HG03521 (cell line): Measurements from ENCODE around the gene PRR5L.

Source experiments
- ATAC-seq: cut with Tn5 transposase; IDR thresholded peaks from one replicate; pipeline ENCODE4 v1.9.1; 2021; ENCODE audit warnings: mild to moderate bottlenecking, moderate library complexity; ENCODE audit not compliant: unreplicated experiment

Gene PRR5L, protein sequence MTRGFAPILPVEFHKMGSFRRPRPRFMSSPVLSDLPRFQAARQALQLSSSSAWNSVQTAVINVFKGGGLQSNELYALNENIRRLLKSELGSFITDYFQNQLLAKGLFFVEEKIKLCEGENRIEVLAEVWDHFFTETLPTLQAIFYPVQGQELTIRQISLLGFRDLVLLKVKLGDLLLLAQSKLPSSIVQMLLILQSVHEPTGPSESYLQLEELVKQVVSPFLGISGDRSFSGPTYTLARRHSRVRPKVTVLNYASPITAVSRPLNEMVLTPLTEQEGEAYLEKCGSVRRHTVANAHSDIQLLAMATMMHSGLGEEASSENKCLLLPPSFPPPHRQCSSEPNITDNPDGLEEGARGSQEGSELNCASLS

DNA sequence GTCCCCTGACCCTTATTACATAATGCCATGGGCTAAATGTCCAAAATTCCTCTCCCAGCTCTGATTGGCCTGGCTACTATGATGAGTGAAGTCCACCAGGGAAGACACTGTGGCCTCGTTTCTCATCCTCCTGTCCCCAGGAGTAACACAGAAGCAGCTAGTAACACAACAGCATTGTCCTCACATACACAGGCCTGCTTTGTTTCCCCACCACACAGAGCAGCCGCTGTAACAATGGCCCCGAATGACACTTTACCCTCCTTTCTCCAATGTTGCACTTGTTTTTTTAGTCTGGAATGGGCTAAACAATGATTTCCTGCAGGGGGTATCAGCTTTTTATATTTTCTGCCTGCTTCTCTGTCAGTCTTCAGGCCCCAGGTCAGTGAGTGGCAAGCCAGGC lies at the start of gene PRR5L:
PRR5L (plus strand) TSS at position 363 of the 400 bp plus-strand sequence. CDS start 104,834 bp downstream, outside the sequence.
- no peak for ATAC-seq

DNA sequence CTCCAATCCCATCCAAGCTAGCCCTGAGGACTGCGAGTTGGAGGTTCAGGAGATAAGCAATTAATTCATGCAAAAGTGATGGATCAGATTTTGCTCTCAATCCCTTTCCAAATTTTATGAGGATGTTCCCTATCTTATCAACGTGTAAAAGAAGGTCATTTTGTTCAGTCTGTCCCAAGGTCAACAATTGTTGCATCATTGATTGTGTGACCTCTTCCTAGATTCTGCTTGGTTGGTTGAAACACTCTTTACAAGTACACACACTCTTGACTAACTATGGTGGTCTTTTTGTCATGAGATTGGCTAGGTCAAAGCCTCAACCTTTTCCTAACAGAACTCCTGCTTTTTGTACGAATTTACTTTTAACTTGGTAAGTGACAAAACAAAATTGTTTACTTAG lies 48.6 kb upstream of the PRR5L start:
- ATAC-seq: no peak

DNA sequence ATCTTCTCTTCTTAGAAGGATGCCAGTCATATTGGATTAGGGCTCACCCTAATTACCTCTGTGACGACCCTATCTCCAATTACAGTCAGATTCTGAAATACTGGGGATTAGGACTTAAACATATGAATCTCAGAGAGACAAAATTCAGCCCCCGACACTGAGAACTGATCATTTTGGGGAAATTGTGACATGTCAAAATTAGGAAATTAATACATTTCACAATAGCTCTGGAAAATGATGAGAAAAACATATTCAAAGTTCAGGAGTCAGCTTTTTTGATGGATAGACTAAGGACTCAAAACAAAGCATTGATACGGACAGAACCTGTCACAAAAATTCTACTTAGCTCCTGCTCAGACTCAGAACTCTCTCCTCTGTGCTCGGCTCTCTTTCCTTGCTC lies 47.7 kb upstream of the PRR5L start:
- ATAC-seq: no peak

DNA sequence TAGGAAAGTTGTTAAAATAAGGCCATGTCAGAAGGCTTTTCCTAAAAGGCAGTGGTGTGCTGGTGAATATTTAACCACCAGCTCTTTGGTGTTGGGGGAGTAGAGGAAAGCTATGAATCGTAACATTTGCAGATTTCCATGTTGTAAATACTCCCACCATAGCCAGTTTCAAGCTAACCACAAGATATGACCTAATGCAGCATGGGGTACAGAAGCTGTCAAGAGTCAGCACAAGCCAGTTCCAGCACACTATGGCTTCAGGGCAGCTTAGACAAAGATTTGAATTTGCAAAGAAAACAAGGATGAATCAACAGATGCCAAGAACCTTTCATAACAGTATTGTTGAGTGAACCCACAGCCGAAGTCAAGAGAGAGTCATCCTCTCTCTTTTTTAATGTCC lies 46.8 kb upstream of the PRR5L start:
- ATAC-seq: no peak

DNA sequence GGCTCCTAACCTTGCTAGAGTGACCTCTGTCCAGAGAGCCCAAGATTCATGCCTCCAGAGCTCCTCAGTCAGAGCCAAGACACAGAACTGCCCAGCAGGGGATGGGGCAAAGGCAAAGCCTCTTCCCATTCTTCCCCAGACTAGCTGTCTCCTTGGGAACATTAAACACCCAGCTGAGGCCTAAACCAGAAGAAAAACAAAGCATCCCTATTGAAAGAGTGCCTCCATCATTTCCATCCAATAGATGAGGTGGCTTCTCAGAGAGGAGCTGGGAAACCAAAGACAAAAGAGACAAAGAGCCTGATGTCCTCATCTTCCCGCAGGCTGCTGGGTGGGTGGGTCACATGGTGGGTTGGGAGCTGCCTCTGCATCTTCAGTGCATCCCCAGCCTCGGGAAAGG lies 44.3 kb upstream of the PRR5L start:
- ATAC-seq: no peak

DNA sequence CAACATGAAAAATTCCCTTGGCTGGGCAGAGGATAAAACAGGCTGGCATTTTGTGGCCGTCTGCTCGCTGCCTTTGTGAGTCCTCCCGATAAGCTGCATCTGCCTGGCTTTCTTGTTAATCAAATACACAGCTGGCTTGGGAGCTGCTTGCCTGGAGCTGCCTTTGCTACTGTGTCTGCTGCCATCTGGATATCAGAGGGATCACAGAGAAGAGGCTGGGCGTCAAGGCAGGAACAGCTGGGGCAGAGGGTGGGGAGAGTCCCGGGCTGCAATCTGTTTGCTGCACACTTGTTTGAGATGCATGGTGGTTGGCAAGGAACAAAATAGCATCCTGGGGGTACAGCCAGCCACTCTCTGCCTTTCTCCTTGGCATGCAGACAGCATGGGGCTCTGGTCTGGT lies 42.9 kb upstream of the PRR5L start:
- ATAC-seq: no peak

DNA sequence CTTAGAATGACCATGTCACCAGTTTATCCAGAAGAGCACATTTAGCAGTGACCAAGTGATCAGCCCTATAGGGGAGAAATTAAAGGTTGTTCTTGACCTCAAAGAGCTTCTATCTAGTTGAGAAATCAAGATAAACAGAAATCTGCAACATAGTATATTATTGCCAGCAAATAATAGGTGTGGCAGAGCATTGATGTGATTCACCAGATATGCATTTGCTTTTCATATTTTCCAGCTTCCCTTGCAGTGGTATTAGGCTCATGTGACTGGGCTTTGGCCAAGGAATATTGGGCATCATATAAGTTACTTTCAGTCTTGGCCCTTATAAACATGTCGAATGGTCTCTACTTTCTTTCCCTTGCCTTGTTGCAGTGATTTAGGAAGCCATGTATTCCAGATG lies 41.4 kb upstream of the PRR5L start:
- ATAC-seq: no peak

DNA sequence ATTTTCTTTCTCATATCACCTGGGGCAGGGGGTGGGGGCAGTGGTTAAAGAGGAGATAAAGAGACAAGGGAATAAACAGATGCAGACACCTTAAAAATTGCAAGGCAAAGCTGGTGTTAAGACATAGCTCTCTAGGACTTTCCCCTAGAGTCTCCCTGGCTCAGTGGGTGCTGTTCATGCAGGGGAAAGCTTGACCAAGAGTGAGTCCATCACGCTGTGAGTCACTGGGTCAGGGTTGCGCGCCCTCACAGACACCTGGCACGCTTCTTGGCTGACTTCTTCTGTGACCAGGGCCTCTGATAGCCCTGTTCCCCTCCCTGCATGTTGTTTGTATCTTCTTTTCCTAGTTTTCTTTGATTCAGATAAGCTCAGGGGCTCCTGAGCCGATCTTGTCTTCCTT lies 38.7 kb upstream of the PRR5L start:
- no peak for ATAC-seq

DNA sequence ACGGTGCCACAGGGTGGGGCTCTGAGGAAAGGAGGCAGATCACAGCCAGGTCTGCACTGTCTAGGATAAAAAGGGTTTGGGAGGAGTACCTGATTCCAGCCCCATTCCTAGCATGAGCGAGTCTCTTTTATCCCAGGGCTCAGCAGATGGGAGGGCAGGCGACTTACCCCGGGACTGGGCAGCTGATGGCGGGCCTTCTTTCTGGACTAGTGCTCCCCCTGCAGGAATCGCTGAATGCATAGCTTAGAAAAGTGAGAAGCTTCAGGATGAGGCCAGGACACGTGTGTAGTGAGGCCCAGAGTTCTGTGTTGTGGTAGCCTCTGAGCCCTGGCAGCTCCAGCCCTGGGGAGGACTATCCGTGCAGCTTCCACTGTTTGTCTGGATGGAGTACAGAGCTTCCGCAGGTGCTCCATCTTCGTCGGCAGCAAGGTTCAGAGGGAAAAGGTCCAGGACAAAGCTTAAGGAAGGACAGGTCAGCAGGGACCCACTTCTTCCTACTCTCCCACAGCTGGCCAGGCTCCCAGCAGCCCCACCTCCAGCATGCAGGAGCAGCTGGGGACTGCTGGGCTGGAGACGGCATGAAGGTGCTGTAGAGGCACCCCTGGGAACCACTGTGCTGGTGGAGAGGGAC lies 37.2 kb upstream of the PRR5L start:
- ATAC-seq: no peak

DNA sequence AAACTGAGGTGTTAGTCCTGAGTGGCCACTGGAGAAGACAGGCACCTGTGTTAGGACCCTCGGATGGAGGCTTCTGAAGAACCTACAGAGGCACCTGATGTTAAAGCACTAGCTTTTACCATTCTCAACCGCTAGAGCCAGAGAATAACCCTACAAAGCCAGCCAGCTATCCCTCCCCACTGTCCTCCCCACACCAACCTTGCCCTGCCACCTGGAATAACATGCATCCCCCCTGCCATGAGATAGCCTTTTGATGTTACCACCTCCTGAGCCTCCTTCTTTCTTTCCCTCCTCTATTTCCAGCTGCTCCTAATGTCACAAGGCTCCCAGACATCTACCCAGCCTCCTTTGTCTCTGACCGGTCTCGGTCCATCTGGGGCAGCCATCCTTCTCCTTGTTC lies 35.0 kb upstream of the PRR5L start:
- ATAC-seq: no peak

DNA sequence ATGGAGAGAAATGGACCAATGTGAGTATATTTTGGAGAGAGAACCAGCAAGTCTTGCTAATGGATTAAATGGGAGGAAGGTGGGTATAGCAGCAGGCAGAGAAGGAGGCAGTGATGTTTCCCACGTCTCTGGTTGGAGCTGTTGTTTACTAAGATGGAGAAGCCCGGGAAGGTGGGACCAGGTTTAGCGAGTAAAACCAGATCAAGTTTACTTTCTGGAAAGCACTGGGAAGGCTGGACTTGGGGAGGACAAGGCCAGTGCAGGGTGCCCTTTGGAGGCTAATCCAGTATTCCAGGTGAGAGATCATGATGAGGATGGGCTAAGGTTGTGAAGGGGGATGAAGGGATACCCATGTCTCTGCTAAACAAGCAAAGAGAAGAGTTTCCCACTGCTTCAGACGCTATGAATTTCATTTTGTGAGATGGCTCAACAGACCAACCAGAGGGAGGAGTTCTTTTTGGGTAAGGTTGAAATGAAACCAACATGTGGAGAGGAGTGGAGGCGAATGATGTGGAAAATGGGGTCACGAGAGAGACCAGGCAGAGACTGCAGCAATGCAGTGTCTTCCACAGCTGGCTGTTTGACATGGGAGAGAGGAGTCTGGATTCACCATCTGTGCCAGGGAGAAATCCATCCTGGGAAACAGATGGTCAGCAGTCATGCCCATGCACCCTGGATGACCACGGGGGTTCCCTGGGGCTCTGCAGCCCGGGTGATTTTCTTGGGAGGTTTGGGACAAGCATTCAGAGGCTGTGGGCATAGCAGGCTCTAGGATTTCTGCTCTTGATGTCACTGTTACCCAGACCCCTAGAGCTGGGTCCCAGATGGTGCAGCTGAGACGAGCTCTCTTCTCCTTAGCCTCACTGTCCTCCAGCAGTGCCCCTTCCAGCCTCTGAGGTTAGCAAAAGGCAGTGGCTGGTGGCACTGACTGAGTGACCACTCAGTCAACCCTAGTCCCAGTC lies 31.8 kb upstream of the PRR5L start:
- ATAC-seq: no peak

DNA sequence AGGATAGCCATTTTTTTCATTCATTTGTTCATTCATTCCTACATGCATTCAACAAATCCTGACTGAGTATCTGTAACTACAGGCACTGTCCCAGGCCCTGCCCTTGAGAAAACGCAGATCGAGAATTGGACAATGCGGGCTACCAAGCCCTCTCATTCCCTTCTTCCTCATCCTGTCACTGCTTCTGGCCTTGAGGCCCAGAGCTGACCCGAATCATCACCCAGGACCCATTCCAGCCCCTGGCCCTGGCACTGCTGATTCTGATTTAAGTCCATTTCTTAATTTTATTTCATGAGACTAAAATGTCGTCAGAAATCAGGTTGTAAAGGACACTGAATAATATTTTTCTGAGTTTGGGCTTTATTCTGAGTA lies 31.1 kb upstream of the PRR5L start:
- no peak for ATAC-seq

DNA sequence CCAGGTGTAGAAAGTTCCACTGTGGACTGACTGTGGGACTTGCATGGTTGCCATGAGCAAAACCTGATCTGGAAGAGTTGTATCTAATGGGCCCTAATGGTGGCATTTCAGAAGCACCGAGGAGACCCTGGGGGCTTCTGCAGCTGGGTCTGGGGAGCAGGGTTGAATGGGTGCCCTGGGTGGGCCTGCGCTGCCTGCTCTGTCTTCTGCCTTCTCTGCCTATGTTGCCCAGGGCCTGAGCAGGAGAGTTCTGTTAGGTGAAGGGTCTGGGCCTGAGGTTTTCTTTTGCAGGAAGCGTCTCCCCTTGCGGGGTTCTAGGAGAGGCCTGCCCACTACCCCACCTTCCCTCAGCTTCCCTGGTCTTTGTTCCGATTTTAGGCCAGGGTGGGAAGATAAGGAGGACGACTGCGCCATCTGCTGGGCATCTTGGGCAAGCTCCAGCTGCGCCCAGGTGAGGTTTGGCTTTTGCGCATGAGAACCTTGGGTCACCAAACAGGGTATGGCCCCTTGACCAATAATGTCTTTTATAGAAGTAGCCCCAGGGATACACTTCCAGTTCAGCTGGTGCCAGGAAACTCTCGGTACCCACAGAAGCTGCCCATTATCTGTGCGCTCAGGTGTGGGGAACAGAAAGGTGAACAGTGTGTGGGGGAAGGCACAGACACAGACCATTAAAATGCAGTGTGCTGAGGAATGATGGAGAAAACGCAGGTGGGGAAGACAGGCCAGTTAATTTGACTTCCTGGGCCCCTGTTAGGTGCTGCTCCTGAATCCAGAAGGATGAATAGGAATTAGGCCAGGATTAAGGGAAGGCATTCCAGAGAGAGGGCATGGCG lies 30.1 kb upstream of the PRR5L start:
- peak; percentile 69 for ATAC-seq

DNA sequence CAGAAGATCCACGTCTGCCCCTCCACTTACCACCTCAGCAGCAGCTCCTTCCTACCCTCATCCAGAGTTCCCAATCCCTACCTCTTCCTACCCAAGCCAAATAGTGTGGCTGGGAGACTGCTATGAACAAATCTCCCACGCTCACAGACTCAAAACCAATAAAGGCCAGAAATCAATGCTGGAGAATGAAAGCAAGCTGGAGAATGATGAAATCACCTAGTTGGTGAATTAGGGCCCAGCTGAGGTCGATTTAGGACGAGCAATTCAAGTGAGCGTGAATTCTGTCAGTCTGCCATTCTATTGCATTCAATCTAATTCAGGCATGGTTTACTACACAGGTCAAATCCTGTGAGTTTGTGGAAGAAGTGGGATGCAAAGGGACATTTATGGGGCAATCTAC lies 29.3 kb upstream of the PRR5L start:
- ATAC-seq: no peak

DNA sequence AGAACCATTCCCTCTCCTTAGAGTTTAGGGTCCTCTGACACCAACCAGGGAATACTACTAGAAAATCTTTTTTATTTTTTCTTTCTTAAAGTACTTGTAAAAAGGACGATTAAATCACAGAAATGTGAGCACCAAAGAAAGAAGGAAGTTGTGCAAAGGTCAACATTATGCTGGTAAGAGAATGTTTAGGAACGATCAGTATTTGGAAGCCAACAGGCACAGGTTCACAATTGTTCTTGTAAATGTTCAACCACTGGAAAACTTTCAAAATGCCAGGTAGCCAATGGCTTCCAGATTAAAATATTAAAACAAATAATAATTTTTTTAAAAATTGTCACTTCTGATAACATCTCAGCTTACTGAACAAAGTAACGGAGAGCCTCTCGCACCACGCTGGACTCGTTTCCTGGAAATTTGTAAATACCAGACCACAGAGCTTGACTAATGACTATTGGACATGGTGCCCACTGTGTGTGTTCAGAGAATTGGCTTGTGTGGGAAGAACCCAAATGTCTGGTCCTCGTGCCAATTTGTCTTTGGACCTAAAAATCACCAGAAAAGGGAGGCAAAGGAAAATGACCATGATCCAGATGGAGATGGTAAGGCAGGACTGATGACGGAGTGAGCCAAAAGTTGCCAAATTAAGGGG lies 27.6 kb upstream of the PRR5L start:
- no peak for ATAC-seq

DNA sequence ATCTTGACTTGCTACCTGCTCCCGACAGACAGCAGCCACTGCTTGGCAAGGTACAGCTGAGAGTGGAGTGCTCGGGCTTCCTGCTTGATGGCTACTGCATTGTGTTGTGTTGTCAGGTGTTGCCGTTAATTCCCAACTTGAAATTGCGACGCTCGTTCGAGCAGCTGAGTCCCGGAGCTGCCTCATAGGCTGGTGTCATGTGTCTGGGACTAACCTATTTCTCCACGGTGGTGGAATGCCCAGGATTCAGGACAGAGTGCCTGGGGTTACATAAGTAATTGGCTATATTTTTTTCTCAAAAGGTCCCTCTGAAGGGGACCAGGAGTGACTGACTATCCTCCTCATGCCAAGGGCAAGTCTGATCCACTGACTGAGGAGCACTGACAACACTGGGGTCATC lies 25.4 kb upstream of the PRR5L start:
- ATAC-seq: no peak

DNA sequence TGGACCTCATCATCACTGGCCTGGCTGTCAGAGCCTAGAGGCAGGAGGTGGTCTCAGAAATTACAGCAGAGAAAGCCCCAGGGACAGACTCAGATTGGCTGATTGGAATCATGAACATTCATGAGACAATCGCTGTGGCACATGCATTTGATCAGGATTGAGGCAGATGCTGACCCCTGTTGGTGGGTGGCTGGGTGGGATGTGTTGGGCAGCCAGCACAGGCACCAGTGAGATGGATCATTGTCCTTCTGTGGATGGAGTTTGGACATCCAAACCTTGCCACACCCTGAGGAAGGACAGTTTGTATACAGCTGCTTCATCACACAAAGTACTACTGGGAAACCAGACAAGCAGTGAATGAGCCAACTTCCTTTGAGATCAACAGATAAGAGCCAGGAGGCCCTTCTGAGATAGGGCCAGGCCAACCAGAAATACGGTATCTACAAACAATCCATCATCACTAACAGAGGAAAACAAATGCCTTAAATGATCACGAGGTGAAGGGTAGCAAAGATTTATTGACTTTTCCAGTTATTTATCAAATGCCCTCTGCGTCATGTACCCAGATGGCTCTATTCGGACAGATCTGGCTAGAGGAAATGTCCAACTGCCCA lies 24.2 kb upstream of the PRR5L start:
- ATAC-seq: no peak

DNA sequence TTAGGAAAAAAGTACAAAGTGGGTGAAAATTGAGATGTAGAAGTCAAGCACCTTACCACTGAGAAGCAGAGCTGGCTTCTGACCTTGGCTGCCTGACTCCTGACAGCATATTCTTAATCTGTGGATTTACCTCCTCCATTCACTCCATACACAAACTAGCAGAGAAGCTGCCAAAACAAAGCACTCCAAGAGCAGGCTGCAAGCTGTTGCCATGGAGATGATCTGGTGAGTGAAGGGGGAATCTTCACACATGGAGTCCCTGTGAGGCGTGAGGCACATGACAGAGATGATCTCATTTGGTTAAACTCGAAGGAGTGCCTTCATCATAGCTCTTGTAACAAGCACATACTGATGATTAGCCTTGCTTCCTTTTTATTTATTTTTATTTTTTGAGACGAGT lies 23.0 kb upstream of the PRR5L start:
- ATAC-seq: no peak

DNA sequence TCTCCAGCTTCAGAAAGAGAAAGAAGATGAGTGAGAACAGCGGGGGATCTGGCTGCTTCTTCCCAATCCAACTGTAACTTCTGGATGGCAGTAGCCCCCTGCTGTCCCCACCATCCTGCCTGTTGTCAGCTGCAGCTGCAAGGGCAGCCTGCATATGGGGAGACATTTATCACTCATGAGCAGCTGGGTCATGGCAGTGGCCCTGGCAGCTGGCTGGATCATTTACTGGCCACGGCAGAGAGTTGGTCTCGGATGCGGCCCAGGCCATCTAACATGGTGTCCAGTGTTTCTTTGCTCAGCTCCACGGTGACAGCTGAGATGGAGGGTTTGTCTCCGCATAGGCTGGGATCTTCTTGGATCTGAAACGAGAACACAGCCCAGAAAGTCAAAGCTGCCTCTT lies 21.7 kb upstream of the PRR5L start:
- ATAC-seq: no peak
